IMR-90 (cell line): Measurements from ENCODE around the gene KLHL14. TPM values are rescaled to one million over a fixed set of nuclear protein-coding genes. Genes with fewer than 3 reads are reported as not detected.

Source experiments
- ATAC-seq: fragments of 200-7000 bp; cut with Tn5 transposase; 2 replicates; pipeline ENCODE4 v1.9.1; 2020; ENCODE audit warnings: low read depth, mild to moderate bottlenecking, moderate library complexity
- BruUV-seq: library from RNA; stranded (reverse); fragments of 400-500 nt; replicated peaks from 2 replicates; lab custom pipeline; 2021; lab: Mats Ljungman, UMichigan
- CTCF ChIA-PET: fragments of 300-600 bp; formaldehyde crosslinking; extraction: SDS; loops from one replicate; lab custom pipeline; 2021; ENCODE audit warnings: antibody characterized with exemption; lab: Yijun Ruan, JAX
- POLR2A ChIA-PET: fragments of 300-600 bp; sonication (Branson Sonifier 250); formaldehyde crosslinking; loops from one replicate; lab custom pipeline; 2022; ENCODE audit warnings: antibody characterized with exemption; ENCODE audit not compliant: unreplicated experiment; lab: Charles Lee
- DNase-seq: peaks from one replicate; pipeline ENCODE4 v3.0.0; 2013
- H2AFZ ChIP-seq: replicated peaks from 2 replicates; pipeline ENCODE3; 2013; ENCODE audit warnings: low read length, mild to moderate bottlenecking; ENCODE audit not compliant: poor library complexity
- H2AK5ac ChIP-seq: 2 replicates; pipeline ENCODE4 v1.6.1; 2013; ENCODE audit warnings: low read depth, low read length, inconsistent platforms
- H2AK9ac ChIP-seq: replicated peaks from 2 replicates; pipeline ENCODE3; 2013; ENCODE audit warnings: mild to moderate bottlenecking, low read depth, low read length, moderate library complexity; ENCODE audit not compliant: poor library complexity
- H2BK120ac ChIP-seq: 2 replicates; pipeline ENCODE4 v1.6.1; 2013; ENCODE audit warnings: low read depth, low read length, inconsistent platforms
- H2BK15ac ChIP-seq: 3 replicates; pipeline ENCODE4 v1.6.1; 2013; ENCODE audit warnings: low read depth, low read length, inconsistent platforms
- H2BK20ac ChIP-seq: 2 replicates; pipeline ENCODE4 v1.6.1; 2013; ENCODE audit warnings: low read depth, mild to moderate bottlenecking, inconsistent platforms, low read length, moderate library complexity
- H2BK5ac ChIP-seq: 2 replicates; pipeline ENCODE4 v1.6.1; 2013; ENCODE audit warnings: mild to moderate bottlenecking, low read depth, low read length, inconsistent platforms; ENCODE audit not compliant: poor library complexity, severe bottlenecking
- H3K14ac ChIP-seq: replicated peaks from 2 replicates; pipeline ENCODE4 v1.6.1; 2013; ENCODE audit warnings: low read depth, low read length, inconsistent platforms
- H3K18ac ChIP-seq: 2 replicates; pipeline ENCODE4 v1.6.1; 2013; ENCODE audit warnings: low read depth, low read length, control low read depth
- H3K23ac ChIP-seq: 2 replicates; pipeline ENCODE4 v1.6.1; 2013; ENCODE audit warnings: low read depth, low read length, inconsistent platforms
- H3K27ac ChIP-seq: 2 replicates; pipeline ENCODE4 v1.5.1; 2013; ENCODE audit warnings: mild to moderate bottlenecking, control low read depth, low read length; ENCODE audit not compliant: insufficient read depth
- H3K27me3 ChIP-seq: 2 replicates; pipeline ENCODE4 v1.6.1; 2013; ENCODE audit warnings: low read length; ENCODE audit not compliant: control insufficient read depth, insufficient read depth
- H3K36me3 ChIP-seq: 2 replicates; pipeline ENCODE4 v1.6.1; 2013; ENCODE audit warnings: low read length, mixed read lengths; ENCODE audit not compliant: control insufficient read depth, insufficient read depth
- H3K4ac ChIP-seq: 2 replicates; pipeline ENCODE4 v1.6.1; 2013; ENCODE audit warnings: low read depth, low read length, inconsistent platforms
- H3K4me1 ChIP-seq: 2 replicates; pipeline ENCODE4 v1.6.1; 2013; ENCODE audit warnings: low read length, mixed read lengths; ENCODE audit not compliant: control insufficient read depth, insufficient read depth
- H3K4me2 ChIP-seq: 2 replicates; pipeline ENCODE4 v1.6.1; 2013; ENCODE audit warnings: low read depth, mild to moderate bottlenecking, control low read depth, low read length, moderate library complexity
- H3K4me3 ChIP-seq: 2 replicates; pipeline ENCODE4 v1.5.1; 2013; ENCODE audit warnings: low read depth, mild to moderate bottlenecking, control low read depth, low read length, moderate library complexity; ENCODE audit not compliant: insufficient read depth
- H3K56ac ChIP-seq: 2 replicates; pipeline ENCODE4 v1.6.1; 2013; ENCODE audit warnings: low read length, inconsistent platforms; ENCODE audit not compliant: insufficient read depth; ENCODE audit errors: extremely low read depth
- H3K79me1 ChIP-seq, 2 experiments: 2 replicates each; pipeline ENCODE4 v1.6.1; 2013; ENCODE audit warnings: low read length in 2 of 2, inconsistent platforms in 1 of 2, low read depth in 1 of 2
- H3K9ac ChIP-seq: 2 replicates; pipeline ENCODE4 v1.6.1; 2013; ENCODE audit warnings: low read depth, low read length, control low read depth
- H3K9me1 ChIP-seq: 2 replicates; pipeline ENCODE4 v1.6.1; 2013; ENCODE audit warnings: low read length, inconsistent platforms; ENCODE audit not compliant: insufficient read depth
- H3K9me3 ChIP-seq: 2 replicates; pipeline ENCODE4 v1.6.1; 2013; ENCODE audit warnings: low read length; ENCODE audit not compliant: control insufficient read depth, insufficient read depth
- H4K20me1 ChIP-seq: 2 replicates; pipeline ENCODE4 v1.6.1; 2013; ENCODE audit warnings: low read length, inconsistent platforms; ENCODE audit not compliant: insufficient read depth
- H4K5ac ChIP-seq: 2 replicates; pipeline ENCODE4 v1.6.1; 2013; ENCODE audit warnings: mild to moderate bottlenecking, low read depth, low read length, control low read depth
- H4K8ac ChIP-seq, 2 experiments: 2 replicates each; pipeline ENCODE4 v1.6.1; 2013; ENCODE audit warnings: low read depth in 2 of 2, low read length in 2 of 2, control low read depth in 1 of 2, inconsistent platforms in 1 of 2
- H4K91ac ChIP-seq: 2 replicates; pipeline ENCODE4 v1.6.1; 2013; ENCODE audit warnings: low read depth, low read length, inconsistent platforms; ENCODE audit not compliant: insufficient read depth
- CEBPB ChIP-seq: IDR thresholded peaks from 2 replicates; pipeline ENCODE4 v1.6.1; 2012; ENCODE audit warnings: low read depth, low read length, improper control_type of control experiment
- CHD1 ChIP-seq: IDR thresholded peaks from 2 replicates; pipeline ENCODE4 v1.6.1; 2012; ENCODE audit warnings: low read depth, low read length, improper control_type of control experiment
- CTCF ChIP-seq: conservative IDR thresholded peaks from 2 replicates; pipeline ENCODE4 v1.5.1; 2012; ENCODE audit warnings: mild to moderate bottlenecking, low read depth, low read length, improper control_type of control experiment
- MAFK ChIP-seq: IDR thresholded peaks from 2 replicates; pipeline ENCODE4 v1.6.1; 2012; ENCODE audit warnings: low read depth, low read length, improper control_type of control experiment
- MAZ ChIP-seq: IDR thresholded peaks from 2 replicates; pipeline ENCODE4 v1.6.1; 2012; ENCODE audit warnings: low read depth, mild to moderate bottlenecking, low read length, improper control_type of control experiment, moderate library complexity, borderline replicate concordance
- MXI1 ChIP-seq: IDR thresholded peaks from 2 replicates; pipeline ENCODE4 v1.6.1; 2012; ENCODE audit warnings: low read depth, mild to moderate bottlenecking, low read length, moderate library complexity, borderline replicate concordance
- NFE2L2 ChIP-seq: fragments of 150-350 bp; IDR thresholded peaks from 2 replicates; pipeline ENCODE4 v1.6.1; 2016; ENCODE audit warnings: low read depth, mild to moderate bottlenecking, low read length
- POLR2A ChIP-seq: IDR thresholded peaks from 2 replicates; pipeline ENCODE4 v1.6.1; 2012; ENCODE audit warnings: mild to moderate bottlenecking, low read depth, low read length
- RAD21 ChIP-seq: IDR thresholded peaks from 2 replicates; pipeline ENCODE4 v1.6.1; 2012; ENCODE audit warnings: low read length, improper control_type of control experiment
- RFX5 ChIP-seq: IDR thresholded peaks from 2 replicates; pipeline ENCODE4 v1.8.0; 2012; ENCODE audit warnings: low read depth, mild to moderate bottlenecking, low read length, moderate library complexity
- SMC3 ChIP-seq: fragments of 150-350 bp; IDR thresholded peaks from 2 replicates; pipeline ENCODE4 v1.6.1; 2016; ENCODE audit warnings: low read depth, mild to moderate bottlenecking, antibody characterized with exemption, low read length, moderate library complexity
- WGBS, 2 experiments: methylation state at CpG; one replicate each; pipeline versions ENCODE4 v1.1.5 to v1.1.7; 2013; ENCODE audit warnings: missing lambda C conversion rate in 2 of 2; ENCODE audit not compliant: insufficient read length in 1 of 2; ENCODE audit errors: extremely low coverage in 2 of 2; 5-methylcytosine and 5-hydroxymethylcytosine counted together
- dilution Hi-C: fragments of 300-500 bp; cut with HindIII; formaldehyde crosslinking; loops from one replicate; pipeline ENCODE4 v1.14.3; 2018; ENCODE audit warnings: low sequenced_read_pairs; ENCODE audit not compliant: unreplicated experiment
- in situ Hi-C: fragments of 300-500 bp; cut with MboI; formaldehyde crosslinking; loops from 3 replicates; pipeline ENCODE4 v1.14.3; 2019; ENCODE audit warnings: low sequenced_read_pairs, inconsistent platforms, mixed read lengths
- intact Hi-C: fragments of 100-400 bp; cut with micrococcal nuclease; formaldehyde crosslinking; loops from 2 replicates; pipeline ENCODE4 v1.10.0; 2022
- polyA plus RNA-seq, 3 experiments: library from polyadenylated mRNA; depleted of rRNA; stranded (reverse); fragments of >200 nt; gene quantifications; 2 replicates each; pipeline ENCODE4 v1.2.3, GENCODE V29; 2012; ENCODE audit warnings: low replicate concordance in 1 of 3
- total RNA-seq: library from RNA; depleted of rRNA; stranded (reverse); fragments of >200 nt; gene quantifications from 2 replicates; pipeline ENCODE4 v1.2.3, GENCODE V29; 2012
- TF ChIP-seq, protein P1 (sequence below): fragments of 150-350 bp; IDR thresholded peaks from 2 replicates; pipeline ENCODE4 v1.6.1; 2016; ENCODE audit warnings: low read depth, mild to moderate bottlenecking, low read length, moderate library complexity, borderline replicate concordance

KLHL14 gene
- total and polyA plus RNA-seq, 2 of the 4 experiments (the other 2 are of a cell fraction), result not detected

GRCh38 chr18:32753656-32754260 lies 19.1 kb downstream of the KLHL14 start:
- BruUV-seq, result no TSS peak
- DNase-seq, result no peak
- H2BK20ac ChIP-seq, result no peak overlapping the region
- H2BK5ac ChIP-seq, result no peak overlapping the region
- no peak overlapping the region for H2AK9ac ChIP-seq
- H4K8ac ChIP-seq, result no peak overlapping the region
- no peaks in the 10 kb centered on the region for H3K27me3 ChIP-seq
- H2AFZ ChIP-seq, result no peak overlapping the region
- H4K5ac ChIP-seq, result no peak overlapping the region
- H3K4ac ChIP-seq, result no peak overlapping the region
- TF ChIP-seq, protein P1, sequence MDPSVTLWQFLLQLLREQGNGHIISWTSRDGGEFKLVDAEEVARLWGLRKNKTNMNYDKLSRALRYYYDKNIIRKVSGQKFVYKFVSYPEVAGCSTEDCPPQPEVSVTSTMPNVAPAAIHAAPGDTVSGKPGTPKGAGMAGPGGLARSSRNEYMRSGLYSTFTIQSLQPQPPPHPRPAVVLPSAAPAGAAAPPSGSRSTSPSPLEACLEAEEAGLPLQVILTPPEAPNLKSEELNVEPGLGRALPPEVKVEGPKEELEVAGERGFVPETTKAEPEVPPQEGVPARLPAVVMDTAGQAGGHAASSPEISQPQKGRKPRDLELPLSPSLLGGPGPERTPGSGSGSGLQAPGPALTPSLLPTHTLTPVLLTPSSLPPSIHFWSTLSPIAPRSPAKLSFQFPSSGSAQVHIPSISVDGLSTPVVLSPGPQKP, result no peak
- no peak for TF ChIP-seq NFE2L2
- no peak for TF ChIP-seq MAZ
- TF ChIP-seq POLR2A, result no peak
- no peak for TF ChIP-seq RAD21
- no peak for TF ChIP-seq RFX5
- no peak for TF ChIP-seq MAFK
- TF ChIP-seq SMC3, result no peak
- TF ChIP-seq CTCF, result no peak
- no peak for TF ChIP-seq CEBPB
- TF ChIP-seq MXI1, result no peak
- no peak for TF ChIP-seq CHD1
- no peak overlapping the region for H3K18ac ChIP-seq
- no peaks in the 10 kb centered on the region for H3K9me3 ChIP-seq
- ChIA-PET CTCF (no interaction called here), POLR2A (no interaction called here)
- no peaks in the 10 kb centered on the region for H3K9me1 ChIP-seq
- H2AK5ac ChIP-seq, result no peak overlapping the region
- no peaks in the 10 kb centered on the region for H3K36me3 ChIP-seq
- no peak overlapping the region for H2BK15ac ChIP-seq
- no peaks in the 10 kb centered on the region for H3K79me1 ChIP-seq
- no peaks in the 10 kb centered on the region for H4K20me1 ChIP-seq
- no peaks in the 10 kb centered on the region for H3K4me1 ChIP-seq
- no peak overlapping the region for H2BK120ac ChIP-seq
- H3K14ac ChIP-seq, result no peak overlapping the region
- ATAC-seq, result no peak
- intact Hi-C loops (no loop called here), in situ Hi-C loops (no loop called here), dilution Hi-C loops (no loop called here)
- H3K4me2 ChIP-seq, result no peak overlapping the region
- no peak overlapping the region for H3K27ac ChIP-seq
- no peak overlapping the region for H3K9ac ChIP-seq
- H4K91ac ChIP-seq, result no peak overlapping the region
- H3K56ac ChIP-seq, result no peak overlapping the region
- H3K4me3 ChIP-seq, result no peak overlapping the region
- 0% methylated on average over 1 of the region's 4 CpGs; no CpG with 5 or more reads in 1 of the 2 experiments for WGBS, 2 experiments
- no peak overlapping the region for H3K23ac ChIP-seq
